CD4-positive, alpha-beta T cell treated with Interleukin-6 at 100 ng/mL for 8 hours (primary cell): Measurements from ENCODE around the gene SERPINA9.
A peak's percentile ranks its signal among the peaks of the same experiment; 100 is the strongest.
"Not testable (repeated sequence)": the region's sequence is repeated elsewhere in the genome, so short reads cannot be mapped to it uniquely, and the experiment has no call there.

Experiments used
- DNase-seq: peaks from one replicate; pipeline ENCODE4 v3.0.0-alpha.2; 2020; ENCODE audit warnings: mixed read lengths, low spot score

Gene SERPINA9

DNA sequence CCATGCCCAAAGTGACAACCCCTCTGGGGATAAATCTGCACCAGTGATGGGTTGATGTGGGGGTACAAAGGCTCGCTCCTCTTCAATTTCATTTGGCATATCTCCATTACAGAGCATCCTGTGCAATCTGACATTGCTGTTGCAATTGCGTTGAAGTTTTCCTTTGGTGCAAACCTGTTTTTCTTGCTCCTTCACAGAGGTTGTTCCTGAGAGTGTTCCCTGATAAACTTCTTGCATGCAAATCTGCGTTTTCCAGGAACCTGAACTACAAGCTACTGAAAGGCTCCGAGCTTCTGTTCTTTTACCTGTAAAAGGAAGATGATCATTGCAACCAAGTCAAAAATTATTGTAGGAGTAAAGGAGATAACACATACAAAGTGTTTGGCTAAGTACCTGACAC, 49.5 kb downstream of the SERPINA9 start:
- no peak for DNase-seq

DNA sequence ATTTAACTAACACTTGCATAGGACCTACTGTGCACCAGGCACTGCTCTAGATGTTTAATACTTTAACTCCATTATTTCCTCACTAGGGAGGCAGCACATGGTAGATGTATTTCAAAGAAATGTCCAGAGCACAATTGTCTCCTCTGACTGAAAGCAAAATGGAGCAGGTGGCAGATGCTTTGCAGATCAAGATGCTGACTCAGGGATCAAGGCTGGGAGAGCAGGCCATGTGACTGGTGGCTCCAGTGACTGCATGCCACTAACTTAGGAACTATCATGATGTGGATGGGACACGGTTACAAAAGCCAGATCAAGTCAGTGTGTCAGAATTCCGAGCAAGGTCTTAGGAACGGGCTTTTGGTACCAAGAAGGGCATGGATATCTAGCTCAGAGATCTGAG, 51.6 kb downstream of the SERPINA9 start:
- no peak for DNase-seq

- DNase-seq: peak; percentile 3
These were observed 52.4 kb downstream of the SERPINA9 start for GRCh38 chr14:94423453-94424056.

GRCh38 chr14:94421316-94421715, 54.7 kb downstream of the SERPINA9 start:
- no peak for DNase-seq

- not testable (repeated sequence) for DNase-seq
These were observed 58.3 kb downstream of the SERPINA9 start for GRCh38 chr14:94417497-94418205.
